ENCODE data around the gene SEMA4C.

DNA sequence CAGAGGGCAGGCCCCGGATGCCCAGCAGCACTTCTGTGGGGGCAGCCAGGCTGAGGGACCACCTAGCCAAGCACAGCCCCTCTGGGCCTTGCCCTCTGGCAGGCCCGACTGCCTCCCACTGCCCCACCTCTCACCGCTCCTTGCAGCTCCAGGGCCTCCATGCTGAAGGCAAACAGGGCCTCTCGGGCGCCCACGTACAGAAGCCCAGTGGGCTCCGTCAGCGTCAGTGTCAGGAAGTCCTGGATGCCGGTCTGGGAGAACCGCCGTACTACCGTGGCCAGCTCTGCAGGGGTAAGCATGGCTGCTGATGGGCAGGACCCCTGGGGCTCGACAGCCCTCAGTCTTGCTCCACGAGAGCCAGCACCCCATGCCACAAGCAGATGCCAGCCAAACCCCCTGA lies 3.7 kb downstream of the SEMA4C start:
- TF ChIP-seq, protein P1, sequence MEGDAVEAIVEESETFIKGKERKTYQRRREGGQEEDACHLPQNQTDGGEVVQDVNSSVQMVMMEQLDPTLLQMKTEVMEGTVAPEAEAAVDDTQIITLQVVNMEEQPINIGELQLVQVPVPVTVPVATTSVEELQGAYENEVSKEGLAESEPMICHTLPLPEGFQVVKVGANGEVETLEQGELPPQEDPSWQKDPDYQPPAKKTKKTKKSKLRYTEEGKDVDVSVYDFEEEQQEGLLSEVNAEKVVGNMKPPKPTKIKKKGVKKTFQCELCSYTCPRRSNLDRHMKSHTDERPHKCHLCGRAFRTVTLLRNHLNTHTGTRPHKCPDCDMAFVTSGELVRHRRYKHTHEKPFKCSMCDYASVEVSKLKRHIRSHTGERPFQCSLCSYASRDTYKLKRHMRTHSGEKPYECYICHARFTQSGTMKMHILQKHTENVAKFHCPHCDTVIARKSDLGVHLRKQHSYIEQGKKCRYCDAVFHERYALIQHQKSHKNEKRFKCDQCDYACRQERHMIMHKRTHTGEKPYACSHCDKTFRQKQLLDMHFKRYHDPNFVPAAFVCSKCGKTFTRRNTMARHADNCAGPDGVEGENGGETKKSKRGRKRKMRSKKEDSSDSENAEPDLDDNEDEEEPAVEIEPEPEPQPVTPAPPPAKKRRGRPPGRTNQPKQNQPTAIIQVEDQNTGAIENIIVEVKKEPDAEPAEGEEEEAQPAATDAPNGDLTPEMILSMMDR (IDR thresholded peaks at IDR 0.05), result no peak
- no peak for TF ChIP-seq POLR2A (IDR thresholded peaks at IDR 0.05)

Measured in testis (tissue), 2 donors.